NCI-H526 (cell line): ENCODE results near the gene SHC2.
"Not testable (repeated sequence)": the region's sequence is repeated elsewhere in the genome, so short reads cannot be mapped to it uniquely, and the experiment has no call there.

ENCODE experiments used
- DNase-seq, 2 experiments: peaks; one replicate each; lab custom pipeline; 2025; lab: John Stamatoyannopoulos, UW

Gene SHC2

GRCh38 chr19:492091-492531, 31.3 kb upstream of the SHC2 start:
- DNase-seq: no peak

GRCh38 chr19:491146-491741, 30.4 kb upstream of the SHC2 start:
- no peak for DNase-seq

GRCh38 chr19:489418-490196, 28.8 kb upstream of the SHC2 start:
- no peak for DNase-seq

- peak; percentile 61 to 93 for DNase-seq
Measured at GRCh38 chr19:488505-489417, 27.9 kb upstream of the SHC2 start.

GRCh38 chr19:485583-486236, 24.9 kb upstream of the SHC2 start:
- DNase-seq: no peak

- no peak for DNase-seq
Measured at GRCh38 chr19:485077-485476, 24.2 kb upstream of the SHC2 start.

GRCh38 chr19:484494-484893, 23.7 kb upstream of the SHC2 start:
- DNase-seq: no peak

GRCh38 chr19:483332-484072, 22.7 kb upstream of the SHC2 start:
- DNase-seq: no peak

GRCh38 chr19:482186-483041, 21.6 kb upstream of the SHC2 start:
- DNase-seq: no peak

GRCh38 chr19:481100-481499, 20.3 kb upstream of the SHC2 start:
- DNase-seq: not testable (repeated sequence)

GRCh38 chr19:480016-480855, 19.4 kb upstream of the SHC2 start:
- peak; percentile 32 to 74 for DNase-seq

GRCh38 chr19:478976-479375, 18.1 kb upstream of the SHC2 start:
- DNase-seq: no peak

GRCh38 chr19:478236-478903, 17.5 kb upstream of the SHC2 start:
- DNase-seq: peak; percentile 71 to 88

- DNase-seq: no peak
Measured at GRCh38 chr19:475360-475759, 14.5 kb upstream of the SHC2 start.

- DNase-seq: no peak
Measured at GRCh38 chr19:474126-475078, 13.6 kb upstream of the SHC2 start.

GRCh38 chr19:472005-472858, 11.4 kb upstream of the SHC2 start:
- no peak for DNase-seq

- no peak for DNase-seq
Measured at GRCh38 chr19:470701-471100, 9.9 kb upstream of the SHC2 start.
